Frontal cortex (tissue), 4 donors: ENCODE measurements around the gene TP53AIP1. TPM values are rescaled to one million over a fixed set of nuclear protein-coding genes. Genes with fewer than 3 reads are reported as not detected.

Experiments
- DNase-seq, 2 donors: peaks; one replicate each; pipeline ENCODE4 v3.0.0; 2012; ENCODE audit warnings: low spot score in 2 of 2
- FAIRE-seq: peaks from 2 replicates; lab custom pipeline; 2012; peaks lifted over from hg19 to GRCh38; lab: Jason Lieb, UNC
- total RNA-seq: library from RNA; depleted of rRNA; stranded (reverse); fragments of >200 nt; gene quantifications from one replicate; pipeline ENCODE4 v1.2.3, GENCODE V29; 2014
- donor health status: control.
- donor health status: control.
- donor health status: control.

TP53AIP1 gene, protein sequence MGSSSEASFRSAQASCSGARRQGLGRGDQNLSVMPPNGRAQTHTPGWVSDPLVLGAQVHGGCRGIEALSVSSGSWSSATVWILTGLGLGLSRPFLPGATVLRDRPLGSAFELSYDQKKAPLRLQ
- 0.41 TPM for total RNA-seq

DNA sequence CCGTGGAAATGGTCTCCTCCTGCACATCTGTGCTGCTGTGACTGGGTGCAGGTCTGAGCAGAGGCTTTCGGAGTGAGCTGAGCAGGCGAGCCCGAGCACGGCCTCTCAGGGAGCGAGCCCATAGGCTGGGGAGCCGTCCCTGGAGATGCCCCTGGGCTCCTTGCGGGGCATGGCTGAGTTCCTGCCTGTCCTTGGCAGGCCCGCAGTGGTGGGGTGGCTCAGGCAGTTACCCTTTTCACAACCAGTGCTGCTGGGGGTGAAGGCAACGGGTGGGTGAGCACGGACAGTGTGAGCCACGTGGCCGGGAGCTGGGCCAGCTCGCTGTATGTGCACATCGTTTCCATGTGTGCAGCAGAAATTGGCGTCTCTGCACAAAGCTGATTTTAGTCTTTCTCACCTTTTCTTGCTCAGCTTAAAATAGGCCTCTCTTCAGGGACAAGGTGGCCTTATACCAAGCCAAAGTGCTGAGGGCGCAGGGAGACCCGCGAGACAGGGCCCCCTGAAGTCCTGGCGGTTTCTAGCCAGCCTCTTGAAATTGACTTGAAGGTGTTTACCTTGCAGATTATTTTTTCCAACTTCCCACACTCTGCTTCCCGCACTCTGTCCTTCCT lies at the start of gene TP53AIP1:
Gene TP53AIP1, minus strand, starts transcription at position 55 of the 611 bp plus-strand sequence. CDS start 5,053 bp downstream, outside the sequence.
- no peak for DNase-seq
- no peak for FAIRE-seq

DNA sequence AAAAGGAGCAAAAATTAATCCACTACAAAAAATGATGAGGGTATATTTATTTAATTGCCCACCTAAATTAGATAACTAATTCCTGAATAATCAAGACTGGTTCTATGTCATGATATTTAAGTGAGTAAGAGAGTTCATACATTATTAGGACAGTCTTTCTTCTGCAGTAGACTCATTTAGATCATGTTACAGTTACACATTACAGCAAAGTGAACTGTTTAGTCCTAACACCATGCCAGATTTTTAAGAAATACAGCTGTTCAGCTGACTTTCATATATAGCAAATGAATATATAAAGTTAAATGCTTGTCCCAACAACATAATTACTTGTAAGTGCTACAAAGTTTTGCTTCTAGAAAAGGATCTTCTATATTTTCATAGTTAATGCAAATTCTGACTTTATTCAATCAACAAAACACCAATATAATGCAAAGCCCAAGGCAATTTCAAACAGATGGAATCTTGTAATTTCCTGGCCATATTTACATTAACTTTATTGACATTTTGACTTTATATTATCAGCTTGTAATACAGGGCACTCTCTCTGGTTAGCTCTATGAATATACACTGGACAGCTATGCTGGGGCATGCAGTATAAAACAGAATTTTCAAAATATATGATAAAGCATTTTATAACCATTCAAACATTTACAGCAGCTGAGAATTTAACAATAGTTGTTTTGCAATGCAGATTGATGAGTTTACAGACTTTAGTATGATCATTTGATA lies 45.7 kb upstream of the TP53AIP1 start:
- no peak for DNase-seq
- no peak for FAIRE-seq

DNA sequence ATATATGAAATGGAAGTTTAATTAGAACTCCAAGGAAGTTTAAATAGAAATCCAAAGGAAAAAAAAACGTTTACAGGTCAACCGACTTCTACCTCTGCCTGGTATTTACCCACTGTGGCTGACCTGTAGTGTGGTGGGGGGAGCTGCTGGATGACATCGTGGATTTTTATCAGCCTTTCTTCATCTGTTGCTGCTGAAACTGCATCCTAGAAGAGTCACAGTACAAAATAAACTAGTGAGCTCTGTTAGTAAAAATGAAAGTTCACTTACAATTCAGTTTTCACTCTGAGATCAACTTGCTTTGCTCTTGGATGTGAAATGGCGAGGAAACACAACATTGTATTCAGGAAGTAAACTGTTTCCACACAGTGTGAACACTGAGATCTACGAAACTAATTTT lies 43.2 kb upstream of the TP53AIP1 start:
- no peak for FAIRE-seq
- DNase-seq = no peak

DNA sequence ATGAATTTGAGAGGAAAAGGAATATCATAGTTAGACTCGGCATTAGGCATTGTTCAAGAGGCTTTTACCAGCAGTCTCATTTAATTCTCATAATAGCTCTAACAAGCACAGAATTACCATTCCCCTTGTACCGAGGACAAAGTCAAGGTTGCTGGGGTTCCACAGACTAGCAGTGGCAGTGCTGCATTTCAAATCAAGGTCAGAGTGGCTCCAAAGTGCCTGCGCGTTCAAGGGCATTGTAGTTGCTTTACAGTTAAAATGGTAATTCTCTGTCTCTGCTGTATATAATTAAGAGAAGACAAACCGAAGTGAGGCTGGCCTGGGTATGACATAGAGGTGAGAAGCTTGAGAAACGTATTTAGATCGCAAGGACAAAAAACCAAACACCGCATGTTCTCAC lies 40.4 kb upstream of the TP53AIP1 start:
- no peak for DNase-seq
- no peak for FAIRE-seq

DNA sequence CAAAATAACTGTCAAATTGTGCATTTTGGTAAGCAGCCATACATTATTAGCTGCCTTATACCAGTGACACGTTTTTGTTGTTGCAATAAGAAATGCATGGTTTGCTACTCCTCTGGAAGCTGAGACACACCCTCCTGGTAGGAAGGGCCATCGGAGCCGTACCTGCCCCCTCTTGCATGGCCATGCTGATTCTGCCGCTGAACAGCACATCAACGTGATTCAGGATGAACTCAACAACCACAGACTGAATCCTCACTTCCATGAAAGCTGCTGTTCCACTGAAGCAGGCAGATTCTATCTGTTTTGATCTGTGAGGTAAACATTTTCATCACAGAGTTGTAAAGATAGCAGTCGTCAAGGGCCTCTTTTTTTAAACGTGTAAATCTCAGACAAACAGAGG lies 38.6 kb upstream of the TP53AIP1 start:
- FAIRE-seq (no peak), DNase-seq (no peak)

DNA sequence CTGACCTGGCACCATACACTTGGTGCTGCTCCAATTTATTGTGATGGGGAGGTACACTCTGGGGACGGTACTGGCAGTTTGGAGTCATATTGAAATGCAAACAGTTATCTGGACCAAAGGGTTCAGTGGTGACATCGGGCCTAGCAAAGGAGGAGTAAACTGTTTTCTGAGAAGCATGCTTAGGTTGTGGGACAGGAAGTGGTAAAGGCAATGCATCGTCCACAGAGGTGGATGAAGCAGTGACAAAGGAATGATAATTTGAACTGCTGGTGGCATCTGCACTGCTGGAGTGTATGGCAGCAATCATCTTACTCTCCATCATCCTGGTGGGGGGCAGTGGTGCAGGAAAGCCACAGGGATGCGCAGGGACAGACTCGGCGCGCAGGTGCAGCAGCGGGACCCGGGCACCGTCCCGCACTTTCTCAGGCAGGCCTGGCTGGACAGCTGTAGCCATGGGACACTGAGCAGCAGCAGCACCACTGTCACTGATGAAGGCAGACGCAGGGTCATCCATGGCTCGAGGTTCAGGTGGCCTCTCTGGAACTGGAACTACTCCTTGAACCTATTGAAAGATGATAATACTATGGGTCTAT lies 28.0 kb upstream of the TP53AIP1 start:
- FAIRE-seq (no peak), DNase-seq (no peak)

DNA sequence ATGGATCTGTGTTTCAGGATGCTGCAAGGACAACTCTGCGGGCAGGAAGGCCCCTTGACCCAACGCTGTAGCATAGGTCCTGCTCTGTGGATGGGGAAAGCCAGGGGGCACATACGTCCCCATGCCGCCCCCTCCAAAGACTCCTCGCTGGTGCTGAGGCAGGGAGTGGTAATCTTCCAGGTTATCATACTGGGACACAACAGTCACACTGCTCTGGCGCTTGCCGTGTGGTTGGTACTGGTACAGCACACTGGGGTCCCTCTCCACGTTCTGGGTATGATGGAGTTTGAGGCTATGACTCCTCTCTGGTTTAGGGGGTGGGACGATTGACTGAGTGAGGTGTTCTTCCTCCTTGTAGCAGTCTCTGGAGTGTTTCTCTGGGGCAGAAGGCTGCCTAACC lies 26.2 kb upstream of the TP53AIP1 start:
- DNase-seq = no peak
- no peak for FAIRE-seq

DNA sequence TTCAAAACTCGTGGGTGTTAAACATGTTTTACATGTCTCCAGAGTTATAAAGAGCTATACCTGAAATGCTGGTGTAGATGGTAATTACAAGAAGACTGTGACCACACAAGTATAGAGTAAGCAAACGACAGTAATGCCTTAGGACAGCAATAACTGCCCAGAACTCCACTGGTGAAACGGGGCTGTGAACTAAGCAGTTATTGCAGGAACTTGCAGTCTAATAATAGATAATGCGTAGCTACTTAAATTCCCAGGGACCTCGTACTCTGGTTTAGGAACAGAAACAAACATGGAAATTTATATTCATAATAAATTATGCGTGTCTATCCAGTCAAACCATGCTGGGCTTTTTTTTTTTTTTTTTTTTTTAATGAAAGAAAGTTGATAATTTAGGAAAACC lies 24.9 kb upstream of the TP53AIP1 start:
- no peak for DNase-seq
- no peak for FAIRE-seq

DNA sequence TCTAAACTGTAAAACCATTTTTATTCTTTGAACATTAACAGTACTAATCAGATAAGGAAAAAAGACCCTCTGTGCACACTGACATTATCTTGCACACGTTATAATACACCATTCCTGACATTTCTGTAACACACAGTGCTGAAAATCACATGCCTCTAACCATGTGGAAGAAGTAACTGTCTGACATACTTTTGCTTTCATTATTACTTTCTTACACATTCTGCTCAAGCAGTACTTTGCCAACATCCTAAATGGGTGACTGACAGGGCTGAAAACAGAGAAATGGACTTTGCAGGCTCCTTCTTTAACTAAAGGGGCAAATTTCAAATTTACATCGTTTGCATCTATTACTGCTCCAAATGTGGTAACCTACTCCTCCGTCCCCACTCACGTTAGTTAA lies 22.8 kb upstream of the TP53AIP1 start:
- FAIRE-seq = no peak
- DNase-seq = no peak

DNA sequence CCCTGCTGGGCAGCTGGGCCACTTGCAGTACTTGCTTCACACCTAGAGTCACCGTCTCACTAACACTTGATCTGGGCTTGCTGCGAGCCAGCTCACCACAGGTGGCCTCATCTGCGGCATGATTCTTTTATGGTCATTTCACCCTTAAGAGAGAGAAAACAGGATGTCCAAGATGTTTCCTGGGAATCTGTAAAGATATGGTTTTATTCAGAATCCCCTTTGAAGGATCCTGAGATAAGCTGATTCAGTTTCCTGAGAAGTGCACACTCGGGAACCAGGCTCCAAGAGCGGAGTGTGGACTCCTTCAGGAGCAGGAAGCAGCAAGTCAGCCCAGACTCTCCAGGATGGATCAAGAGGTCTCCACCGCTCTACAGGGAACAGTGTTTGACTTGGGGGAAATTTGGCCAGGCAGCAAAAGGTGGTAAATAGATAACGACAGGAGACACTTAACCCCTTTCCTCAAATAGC lies 21.8 kb upstream of the TP53AIP1 start:
- DNase-seq (no peak), FAIRE-seq (no peak)

DNA sequence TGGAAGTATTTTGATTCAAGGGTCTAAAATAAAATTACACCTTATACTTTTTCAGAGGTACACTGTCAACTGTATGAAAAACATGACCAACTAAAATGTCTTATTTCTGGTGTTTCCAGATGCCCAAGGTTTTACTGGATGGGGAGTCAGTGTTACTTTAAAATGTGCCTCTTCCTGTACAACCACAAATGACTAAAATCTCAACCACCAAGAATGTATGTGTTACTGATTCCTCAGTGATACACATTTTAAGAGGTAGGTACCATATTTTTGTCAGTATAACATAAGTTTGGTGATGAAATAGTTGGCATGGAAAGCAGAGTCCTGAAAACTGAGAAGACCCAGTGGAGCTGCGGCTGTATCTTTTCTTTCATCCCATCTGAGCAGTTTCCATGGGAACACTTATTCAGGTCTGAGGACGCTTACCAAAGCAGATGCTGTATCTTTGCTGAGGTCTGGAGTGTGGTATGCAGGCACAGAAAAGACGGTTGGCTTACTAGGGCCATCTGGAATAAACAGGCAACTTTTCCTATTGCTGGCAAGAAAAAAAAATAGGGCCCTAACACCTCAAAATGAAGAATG lies 21.2 kb upstream of the TP53AIP1 start:
- FAIRE-seq = no peak
- DNase-seq = no peak

DNA sequence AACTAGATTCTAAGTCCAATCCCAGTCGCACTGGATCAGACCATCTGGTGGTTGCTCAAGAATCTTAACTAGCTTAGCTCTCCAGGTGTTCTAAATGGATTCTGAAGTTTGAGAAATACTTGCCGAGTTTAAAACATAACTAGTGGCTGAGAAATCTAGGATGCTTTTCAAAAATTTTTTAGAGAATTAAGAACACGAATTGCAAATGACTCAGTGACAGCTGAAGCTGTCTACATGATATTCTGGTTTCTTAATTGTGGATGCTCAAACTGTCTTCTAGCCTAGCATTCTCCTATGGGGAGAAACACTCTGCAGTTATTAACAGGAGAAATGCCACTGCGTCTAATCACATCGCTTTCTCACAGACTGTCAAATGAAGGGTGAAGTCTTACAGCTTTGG lies 20.2 kb upstream of the TP53AIP1 start:
- DNase-seq = no peak

DNA sequence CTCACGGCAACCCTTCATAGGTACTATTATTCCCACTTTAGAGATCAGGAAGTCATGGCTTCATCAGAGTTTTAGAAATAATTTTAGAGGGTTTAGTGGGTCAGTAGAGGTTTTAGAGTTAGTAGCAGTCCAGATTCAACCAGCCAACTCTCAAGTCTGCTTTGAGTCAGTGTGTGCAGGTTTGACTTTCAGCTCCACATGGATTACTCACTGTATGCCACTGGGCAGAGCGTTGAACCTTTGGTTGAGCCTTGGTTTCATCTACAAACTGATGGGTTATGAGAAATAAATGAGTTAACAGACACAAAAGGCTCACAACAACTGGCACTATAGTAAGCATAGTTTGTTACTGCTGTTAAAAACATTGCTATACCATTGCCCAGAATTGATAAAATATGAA lies 19.0 kb upstream of the TP53AIP1 start:
- no peak for FAIRE-seq
- no peak for DNase-seq

More for the DNA sequence above, 20.2 kb upstream of the TP53AIP1 start:
- no peak for FAIRE-seq

DNA sequence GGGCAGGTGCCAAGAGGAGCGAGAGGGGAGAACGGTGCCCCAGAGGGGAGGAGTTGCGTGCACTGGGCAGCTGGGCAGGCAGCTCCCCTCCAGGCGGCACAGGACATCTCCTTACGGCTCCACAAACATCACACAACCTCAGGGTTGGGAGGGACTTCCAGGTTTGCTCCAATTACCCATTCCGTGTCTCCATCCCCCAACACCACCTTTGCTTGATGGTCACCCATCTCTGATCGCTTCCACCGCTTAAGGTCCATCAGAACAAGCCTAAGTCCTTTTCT lies 14.5 kb upstream of the TP53AIP1 start:
- DNase-seq (no peak), FAIRE-seq (no peak)

DNA sequence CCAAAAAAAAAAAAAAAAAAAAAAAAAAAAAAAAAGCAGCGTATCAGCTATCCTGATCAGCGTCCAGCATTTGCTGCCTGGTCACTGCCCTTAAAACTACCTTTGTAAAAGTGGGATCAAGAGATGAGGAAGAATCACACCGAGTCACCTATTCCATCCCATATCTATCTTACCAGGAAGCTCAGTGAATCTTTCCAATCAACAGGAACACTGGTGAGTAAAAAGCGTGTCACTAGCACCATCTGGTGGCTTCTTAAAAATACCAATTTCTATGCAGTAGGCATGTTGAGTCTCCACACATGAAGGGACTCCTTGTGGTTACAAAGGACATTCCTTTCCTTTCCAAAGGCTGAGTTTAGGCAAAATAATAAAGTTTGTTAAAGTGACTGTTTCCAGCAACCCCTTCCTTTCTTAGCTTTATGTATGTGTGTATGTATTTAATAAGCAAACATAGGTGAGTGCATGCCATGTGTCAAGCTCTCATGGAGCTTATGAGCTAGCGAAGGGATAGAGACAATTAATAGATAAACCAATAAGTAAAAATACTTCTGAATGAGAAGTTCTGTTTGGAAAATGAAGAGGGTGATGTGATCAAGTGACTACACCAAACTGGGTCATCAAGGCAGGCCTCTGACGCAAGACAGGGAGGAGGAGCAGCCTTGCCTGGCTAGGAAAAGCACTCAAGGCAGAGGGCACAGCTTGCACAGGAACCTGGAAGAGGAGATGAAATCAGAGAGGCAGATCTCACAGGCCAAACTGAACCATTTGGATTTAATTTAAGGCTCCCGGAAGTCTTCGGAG lies 13.9 kb upstream of the TP53AIP1 start:
- FAIRE-seq = peak; percentile 45
- DNase-seq = peak; percentile 41 to 60

DNA sequence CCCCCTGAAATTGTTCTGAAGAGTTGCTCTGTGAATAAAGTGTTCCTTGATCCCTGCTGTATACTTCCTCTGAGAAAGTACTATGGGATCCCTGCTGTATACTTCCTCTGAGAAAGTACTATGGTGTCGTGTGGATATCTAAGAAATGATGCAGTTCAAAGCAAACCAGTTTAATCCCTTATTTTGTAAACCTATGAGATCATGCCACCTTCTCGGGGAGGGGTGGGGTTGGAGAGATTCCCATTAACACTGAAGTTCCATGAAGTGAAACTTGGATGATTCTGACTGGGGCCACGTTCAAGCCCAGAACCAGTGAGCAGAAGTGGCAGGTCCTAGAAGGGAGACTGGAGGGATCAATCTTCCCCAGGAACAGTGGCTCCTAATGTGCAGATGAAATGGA lies 13.0 kb upstream of the TP53AIP1 start:
- FAIRE-seq (no peak), DNase-seq (no peak)

DNA sequence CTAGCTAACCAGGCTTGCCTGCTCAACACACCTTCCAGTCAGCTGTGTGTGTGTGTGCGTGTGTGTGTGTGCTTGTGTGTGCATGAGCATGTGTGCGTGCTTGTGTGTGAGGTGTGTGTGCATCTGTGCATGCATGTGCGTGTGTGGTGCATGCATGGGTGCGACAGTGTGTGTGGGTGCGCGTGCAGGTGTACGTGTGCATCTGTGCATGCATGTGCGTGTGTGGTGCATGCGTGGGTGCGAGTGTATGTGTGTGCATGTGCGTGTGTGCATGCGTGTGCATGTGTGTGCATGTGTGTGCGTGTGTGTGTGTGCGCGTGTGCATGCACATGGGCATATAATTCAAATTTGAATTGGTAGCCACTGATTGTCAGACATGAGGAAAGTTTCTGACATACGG lies 10.5 kb upstream of the TP53AIP1 start:
- no peak for DNase-seq
- no peak for FAIRE-seq

DNA sequence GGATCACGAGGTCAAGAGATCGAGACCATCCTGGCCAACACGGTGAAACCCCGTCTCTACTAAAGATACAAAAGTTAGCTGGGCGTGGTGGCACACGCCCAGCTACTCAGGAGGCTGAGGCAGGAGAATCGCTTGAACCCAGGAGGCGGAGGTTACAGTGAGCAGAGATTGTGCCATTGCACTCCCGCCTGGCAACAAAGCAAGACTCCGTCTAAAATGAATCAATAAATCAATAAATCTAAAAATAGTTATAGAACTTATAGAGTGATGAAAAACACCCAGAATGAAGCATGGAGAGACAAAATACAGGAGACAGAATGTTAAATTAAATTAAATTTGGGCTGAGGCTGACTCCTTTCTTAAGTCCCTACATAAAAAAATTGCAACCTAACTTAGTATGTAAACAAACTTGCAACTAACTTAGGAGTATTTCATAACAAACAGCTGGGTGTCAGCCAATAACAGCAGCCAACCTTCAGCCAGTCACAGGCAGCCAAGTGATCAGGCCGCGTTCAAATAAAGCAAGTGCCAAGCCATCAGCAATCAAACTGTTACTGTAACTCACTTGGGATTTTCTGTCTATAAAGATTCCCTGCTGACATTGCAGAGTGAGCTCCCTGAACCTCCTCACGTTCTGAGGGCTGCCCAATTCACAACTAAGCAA lies 7.3 kb upstream of the TP53AIP1 start:
- FAIRE-seq = no peak
- no peak for DNase-seq

DNA sequence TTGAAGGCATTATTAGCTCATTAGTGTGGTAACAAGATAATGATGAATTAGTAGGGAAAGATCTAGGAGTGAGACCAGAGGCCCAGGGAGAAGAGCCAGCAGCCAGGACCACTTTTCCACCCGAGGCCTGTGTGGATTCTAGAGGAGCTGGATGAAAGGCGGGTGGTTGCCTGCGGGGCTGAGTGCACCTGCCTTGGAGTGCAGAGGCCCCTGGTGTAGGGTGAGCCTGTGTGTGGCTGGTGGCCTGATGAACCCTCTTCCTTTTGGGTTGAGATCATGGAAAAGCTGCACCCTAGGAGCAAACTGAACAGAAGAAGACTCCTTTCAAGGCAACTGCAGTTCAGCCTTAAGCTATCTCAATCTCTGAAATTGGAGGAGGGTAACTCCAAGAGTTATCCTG lies 5.9 kb upstream of the TP53AIP1 start:
- FAIRE-seq = no peak
- no peak for DNase-seq

DNA sequence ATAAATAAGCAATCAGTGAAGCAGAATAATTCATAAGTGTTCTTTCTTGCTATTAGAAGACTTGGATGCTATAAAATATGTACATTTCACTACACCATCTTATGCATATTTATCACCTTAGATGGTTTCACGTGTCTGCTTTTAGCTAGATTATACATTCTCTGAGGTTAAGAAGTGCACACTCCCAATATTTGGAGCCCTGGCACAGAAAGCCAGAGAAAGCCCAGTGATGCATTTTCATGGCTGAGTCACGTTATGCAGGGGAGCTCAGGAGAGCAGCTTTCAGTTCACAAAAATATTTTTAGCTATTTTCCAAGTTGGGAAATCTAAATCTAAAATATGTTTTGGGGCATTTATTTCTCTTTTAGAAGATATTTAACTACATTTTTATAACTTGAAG lies 5.1 kb upstream of the TP53AIP1 start:
- FAIRE-seq (no peak), DNase-seq (no peak)
